GM18520 (cell line): ENCODE results near the gene PTPN9.

Experiments
- ATAC-seq: cut with Tn5 transposase; IDR thresholded peaks from one replicate; pipeline ENCODE4 v1.9.1; 2021; ENCODE audit not compliant: unreplicated experiment

PTPN9 gene

DNA sequence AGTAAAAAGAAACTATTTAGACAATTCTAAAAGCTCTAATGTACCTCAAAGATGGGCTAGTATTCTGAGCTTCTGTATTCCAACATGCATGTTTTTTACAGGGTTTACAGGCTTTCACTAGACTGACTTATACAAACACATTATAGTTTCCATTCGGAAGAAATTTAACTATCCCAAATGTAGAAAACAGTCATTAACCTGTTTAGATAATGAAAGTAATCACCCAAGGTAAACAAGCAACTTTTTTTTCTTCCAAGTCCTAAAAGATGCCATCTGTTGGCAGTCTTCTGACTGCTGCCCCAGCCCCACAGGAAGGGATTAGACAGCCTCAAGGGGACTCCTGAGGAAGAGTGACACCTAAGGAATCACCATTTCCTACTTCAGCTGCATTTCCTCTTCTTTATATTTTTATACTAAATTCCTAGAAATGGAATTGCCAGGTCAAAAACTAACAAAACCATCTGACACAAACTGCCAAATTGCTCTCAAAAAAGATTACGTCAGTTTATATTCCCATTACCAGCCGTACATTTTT lies 153.1 kb downstream of the PTPN9 start:
- ATAC-seq, result no peak

DNA sequence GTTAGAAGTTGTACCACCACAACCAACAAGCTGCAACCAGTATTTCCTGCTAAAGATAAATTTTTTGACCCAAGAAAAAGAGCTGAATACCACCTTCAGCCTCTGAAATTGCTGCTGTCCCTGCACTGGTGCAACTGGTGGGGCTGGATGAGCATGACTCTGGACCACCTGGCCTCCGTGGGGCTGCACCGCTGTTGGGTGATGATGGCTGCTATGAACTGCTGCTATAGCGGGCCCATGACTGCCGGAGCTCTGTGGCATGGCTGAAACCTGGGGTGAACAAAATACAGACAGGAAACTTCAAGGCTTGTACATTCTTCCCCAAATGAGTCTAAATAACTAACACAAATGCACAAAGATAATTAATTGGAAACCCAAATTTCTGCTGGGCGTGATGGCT lies 156.6 kb downstream of the PTPN9 start:
- no peak for ATAC-seq

DNA sequence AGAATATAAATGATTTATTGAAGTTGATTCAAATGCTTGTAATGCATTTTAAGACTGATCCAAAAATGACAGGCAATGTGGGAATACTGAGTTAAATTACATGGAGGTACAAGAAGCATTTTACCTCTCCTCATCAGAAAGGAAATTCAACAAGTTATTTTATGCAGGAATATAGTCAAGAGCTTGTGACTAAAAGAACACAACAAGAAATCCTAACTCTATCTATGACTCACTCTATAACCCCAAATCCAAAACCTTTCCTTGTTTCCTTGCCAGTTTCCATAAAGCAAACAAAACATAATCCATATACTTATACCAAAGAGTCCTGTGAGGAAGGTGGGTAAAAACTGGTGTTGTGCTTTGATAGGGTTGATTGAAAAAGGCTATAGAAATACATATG lies 158.4 kb downstream of the PTPN9 start:
- no peak for ATAC-seq

DNA sequence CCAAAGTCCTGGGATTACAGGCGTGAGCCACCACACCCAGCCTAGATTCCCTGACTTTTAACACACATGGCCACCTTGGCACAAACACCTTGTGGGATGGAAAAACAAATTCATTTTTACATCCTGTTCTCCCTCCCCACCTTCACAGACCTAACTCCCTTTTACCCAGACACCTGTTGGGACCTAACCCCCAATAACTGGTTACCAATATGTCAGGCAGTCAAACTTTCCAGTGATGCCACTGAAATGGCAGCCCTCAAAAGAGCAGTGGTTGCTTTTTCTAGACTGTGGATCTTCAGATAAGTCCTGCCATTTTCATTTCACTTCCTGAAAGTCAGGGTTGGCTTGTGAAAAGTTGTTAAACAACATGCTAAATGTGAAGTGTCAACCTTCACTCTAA lies 162.5 kb downstream of the PTPN9 start:
- no peak for ATAC-seq
